ENCODE results near the gene ADD2.

GRCh38 chr2:70745276-70745825 is 22.6 kb downstream of the ADD2 start:
- TF ChIP-seq CTCF (IDR thresholded peaks at IDR 0.05; ENCODE audit: insufficient read depth, low read depth, low read length) (no peak), EZH2 (IDR thresholded peaks at IDR 0.05; ENCODE audit: insufficient read depth, low read length) (no peak)
